Liver (tissue), 9 donors: ENCODE data around the gene RSRC1. TPM values are rescaled to one million over a fixed set of nuclear protein-coding genes. Genes with fewer than 3 reads are reported as not detected.

Experiments used
- DNase-seq: peaks from one replicate; pipeline ENCODE4 v3.0.0-alpha.2; 2017; ENCODE audit warnings: low spot score
- H3K27ac ChIP-seq, 2 donors: one replicate each; pipeline ENCODE4 v1.7.0; 2013; ENCODE audit warnings: inconsistent platforms in 2 of 2, low read length in 2 of 2, control low read depth in 1 of 2, low read depth in 1 of 2, mild to moderate bottlenecking in 1 of 2
- H3K27me3 ChIP-seq, 4 donors: one replicate each; pipeline versions ENCODE4 v1.6.1 to v1.7.0; 2013; ENCODE audit warnings: low read length in 3 of 4, inconsistent platforms in 1 of 4, mild to moderate bottlenecking in 1 of 4, moderate library complexity in 1 of 4; ENCODE audit not compliant: control insufficient read depth in 4 of 4, insufficient read depth in 4 of 4
- H3K36me3 ChIP-seq, 4 donors: one replicate each; pipeline versions ENCODE4 v1.6.1 to v1.7.0; 2013; ENCODE audit warnings: low read length in 3 of 4, mild to moderate bottlenecking in 3 of 4, low read depth in 1 of 4, moderate library complexity in 1 of 4; ENCODE audit not compliant: control insufficient read depth in 4 of 4, insufficient read depth in 3 of 4
- H3K4me1 ChIP-seq, 4 donors: one replicate each; pipeline versions ENCODE4 v1.6.1 to v1.7.0; 2013; ENCODE audit warnings: low read length in 3 of 4, mild to moderate bottlenecking in 3 of 4, moderate library complexity in 1 of 4; ENCODE audit not compliant: control insufficient read depth in 4 of 4, insufficient read depth in 4 of 4
- H3K4me3 ChIP-seq, 3 donors: one replicate each; pipeline versions ENCODE4 v1.6.1 to v1.7.0; 2013; ENCODE audit warnings: low read length in 3 of 3, control low read depth in 1 of 3, low read depth in 1 of 3, mild to moderate bottlenecking in 1 of 3
- H3K9ac ChIP-seq, 2 donors: one replicate each; pipeline ENCODE4 v1.7.0; 2013; ENCODE audit warnings: low read length in 2 of 2, mild to moderate bottlenecking in 2 of 2, moderate library complexity in 2 of 2, control low read depth in 1 of 2, low read depth in 1 of 2
- H3K9me3 ChIP-seq, 4 donors: one replicate each; pipeline versions ENCODE4 v1.6.1 to v1.7.0; 2013; ENCODE audit warnings: low read length in 3 of 4; ENCODE audit not compliant: control insufficient read depth in 4 of 4
- ATF3 ChIP-seq: IDR thresholded peaks from 2 replicates; pipeline ENCODE4 v1.6.1; 2016; ENCODE audit warnings: antibody characterized with exemption
- CTCF ChIP-seq: fragments of 150-350 bp; IDR thresholded peaks from 2 replicates; pipeline ENCODE4 v1.5.1; 2017; ENCODE audit warnings: improper control_type of control experiment, low read depth, low read length; ENCODE audit not compliant: missing input control
- EGR1 ChIP-seq, 2 donors: IDR thresholded peaks; 2 replicates each; pipeline ENCODE4 v1.6.1; 2016 to 2018; ENCODE audit warnings: antibody characterized with exemption in 2 of 2, low read depth in 2 of 2
- FOXA1 ChIP-seq: IDR thresholded peaks from 2 replicates; pipeline ENCODE4 v1.6.1; 2016; ENCODE audit warnings: antibody characterized with exemption
- FOXA2 ChIP-seq: IDR thresholded peaks from 2 replicates; pipeline ENCODE4 v1.6.1; 2016; ENCODE audit warnings: antibody characterized with exemption
- GABPA ChIP-seq, 2 donors: IDR thresholded peaks in 1 of 2; conservative IDR thresholded peaks in 1 of 2; 2 replicates each; pipeline ENCODE4 v1.6.1; 2016; ENCODE audit warnings: antibody characterized with exemption in 2 of 2, mild to moderate bottlenecking in 1 of 2, moderate library complexity in 1 of 2
- HNF4A ChIP-seq, 2 donors: conservative IDR thresholded peaks; 2 replicates each; pipeline ENCODE4 v1.6.1; 2016; ENCODE audit warnings: antibody characterized with exemption in 2 of 2, mild to moderate bottlenecking in 2 of 2
- HNF4G ChIP-seq: IDR thresholded peaks from 2 replicates; pipeline ENCODE4 v1.6.1; 2016; ENCODE audit warnings: antibody characterized with exemption
- JUND ChIP-seq, 2 donors: IDR thresholded peaks; 2 replicates each; pipeline ENCODE4 v1.6.1; 2016; ENCODE audit warnings: antibody characterized with exemption in 2 of 2
- MAX ChIP-seq: IDR thresholded peaks from 2 replicates; pipeline ENCODE4 v1.6.1; 2016; ENCODE audit warnings: antibody characterized with exemption
- NR2F2 ChIP-seq: IDR thresholded peaks from 2 replicates; pipeline ENCODE4 v1.6.1; 2016; ENCODE audit warnings: antibody characterized with exemption
- RAD21 ChIP-seq, 2 donors: IDR thresholded peaks; 2 replicates each; pipeline ENCODE4 v1.6.1; 2016; ENCODE audit warnings: antibody characterized with exemption in 2 of 2, mild to moderate bottlenecking in 2 of 2
- REST ChIP-seq: IDR thresholded peaks from 2 replicates; pipeline ENCODE4 v1.6.1; 2016; ENCODE audit warnings: antibody characterized with exemption, mild to moderate bottlenecking
- RXRA ChIP-seq, 2 donors: IDR thresholded peaks; 2 replicates each; pipeline ENCODE4 v1.6.1; 2017 to 2018; ENCODE audit warnings: antibody characterized with exemption in 2 of 2, mild to moderate bottlenecking in 1 of 2
- SP1 ChIP-seq: IDR thresholded peaks from 2 replicates; pipeline ENCODE4 v1.6.1; 2018; ENCODE audit warnings: antibody characterized with exemption, mild to moderate bottlenecking
- TAF1 ChIP-seq: conservative IDR thresholded peaks from 2 replicates; pipeline ENCODE4 v1.6.1; 2016; ENCODE audit warnings: antibody characterized with exemption, mild to moderate bottlenecking
- YY1 ChIP-seq: IDR thresholded peaks from 2 replicates; pipeline ENCODE4 v1.6.1; 2016; ENCODE audit warnings: antibody characterized with exemption, mild to moderate bottlenecking
- ZBTB33 ChIP-seq: IDR thresholded peaks from 2 replicates; pipeline ENCODE4 v1.6.1; 2016; ENCODE audit warnings: antibody characterized with exemption
- WGBS: extraction: QIAGEN DNeasy Blood & Tissue Kit; methylation state at CpG from one replicate; pipeline ENCODE4 v1.1.7; 2013; 5-methylcytosine and 5-hydroxymethylcytosine counted together
- polyA plus RNA-seq, 2 donors: library from polyadenylated mRNA; stranded (reverse) in 1 of 2; unstranded in 1 of 2; fragments of 200-250 nt in 1 of 2; fragments of >200 nt in 1 of 2; fragmentation: Nextera tagmentation in 1 of 2; extraction: Ambion mirVana in 1 of 2; gene quantifications; one replicate each; pipeline versions ENCODE4 v1.2.1 to v1.2.3, GENCODE V29; 2013 to 2015
- total RNA-seq, 2 donors: library from RNA; depleted of rRNA; stranded (reverse); fragments of >200 nt; gene quantifications; one replicate each; pipeline ENCODE4 v1.2.3, GENCODE V29; 2014
- donor health status: healthy.
- donor health status: healthy.
- donor health status: healthy.
- donor health status: healthy.
- donor health status: healthy.

Gene RSRC1
- total and polyA plus RNA-seq, 4 donors, result 7.2 to 30.3 (median 20.7) TPM

- no peak for DNase-seq
- H3K36me3 ChIP-seq, result no peaks in the 10 kb centered on the region
- no peaks in the 10 kb centered on the region for H3K27me3 ChIP-seq
- no peak overlapping the region for H3K9ac ChIP-seq
- no peak overlapping the region for H3K27ac ChIP-seq
- H3K4me1 ChIP-seq, result no peaks in the 10 kb centered on the region
- no peak for TF ChIP-seq GABPA (IDR thresholded peaks at IDR 0.05 in 1 of 2, conservative IDR thresholded peaks at IDR 0.05 in 1 of 2)
- TF ChIP-seq FOXA1, result no peak
- no peak for TF ChIP-seq HNF4A (conservative IDR thresholded peaks at IDR 0.05)
- TF ChIP-seq NR2F2, result no peak
- no peak for TF ChIP-seq ATF3
- no peak for TF ChIP-seq RAD21 (IDR thresholded peaks at IDR 0.05)
- no peak for TF ChIP-seq CTCF
- no peak for TF ChIP-seq SP1
- TF ChIP-seq EGR1 (IDR thresholded peaks at IDR 0.05; ENCODE audit: low read depth in 2 of 2), result no peak
- no peak for TF ChIP-seq REST
- TF ChIP-seq YY1, result no peak
- TF ChIP-seq HNF4G, result no peak
- no peak for TF ChIP-seq JUND (IDR thresholded peaks at IDR 0.05)
- no peak for TF ChIP-seq TAF1
- TF ChIP-seq ZBTB33, result no peak
- TF ChIP-seq FOXA2, result no peak
- TF ChIP-seq MAX, result no peak
- TF ChIP-seq RXRA (IDR thresholded peaks at IDR 0.05), result no peak
- H3K4me3 ChIP-seq, result no peak overlapping the region
- 96% methylated on average over 1 of the region's 1 CpG for WGBS
- no peaks in the 10 kb centered on the region for H3K9me3 ChIP-seq
Observed at GRCh38 chr3:158403013-158403412, 293.1 kb downstream of the RSRC1 start.
